Neural progenitor cell (in vitro differentiated cells): ENCODE data around the gene CNN3. TPM values are rescaled to one million over a fixed set of nuclear protein-coding genes. Genes with fewer than 3 reads are reported as not detected.

Experiments
- DNase-seq: peaks from one replicate; pipeline ENCODE4 v3.0.0-alpha.2; 2016; ENCODE audit warnings: low spot score
- H2AFZ ChIP-seq: fragments of 200-600 bp; sonication (generic); replicated peaks from 2 replicates; pipeline ENCODE4 v1.6.1; 2016; ENCODE audit warnings: antibody characterized with exemption
- H3F3A ChIP-seq: fragments of 200-600 bp; sonication (generic); 2 replicates; pipeline ENCODE4 v1.6.1; 2016; ENCODE audit warnings: antibody characterized with exemption, low read depth
- H3K27ac ChIP-seq: fragments of 200-600 bp; sonication (generic); 2 replicates; pipeline ENCODE4 v1.5.1; 2016; ENCODE audit warnings: mild to moderate bottlenecking
- H3K27me3 ChIP-seq: fragments of 200-600 bp; sonication (generic); 2 replicates; pipeline ENCODE4 v1.6.1; 2016; ENCODE audit warnings: mild to moderate bottlenecking, moderate library complexity
- H3K36me3 ChIP-seq: fragments of 200-600 bp; sonication (generic); 2 replicates; pipeline ENCODE4 v1.5.1; 2016
- H3K4me1 ChIP-seq: fragments of 200-600 bp; sonication (generic); 2 replicates; pipeline ENCODE4 v1.6.1; 2016; ENCODE audit warnings: mixed run types
- H3K4me2 ChIP-seq: fragments of 200-600 bp; sonication (generic); 2 replicates; pipeline ENCODE4 v1.6.1; 2016
- H3K4me3 ChIP-seq: fragments of 200-600 bp; sonication (generic); 2 replicates; pipeline ENCODE4 v1.5.1; 2016
- H3K79me2 ChIP-seq: fragments of 200-600 bp; sonication (generic); 2 replicates; pipeline ENCODE4 v1.6.1; 2016; ENCODE audit warnings: low read depth
- H3K9ac ChIP-seq: fragments of 200-600 bp; sonication (generic); 2 replicates; pipeline ENCODE4 v1.6.1; 2016
- H3K9me3 ChIP-seq: fragments of 200-600 bp; sonication (generic); 2 replicates; pipeline ENCODE4 v1.5.1; 2016; ENCODE audit warnings: low read depth
- H4K20me1 ChIP-seq: fragments of 200-600 bp; sonication (generic); 2 replicates; pipeline ENCODE4 v1.6.1; 2016; ENCODE audit warnings: low read depth
- H3K27ac Mint-ChIP-seq: 3 replicates; pipeline ENCODE4 v1.8.0; 2021; ENCODE audit warnings: mixed read lengths
- H3K27me3 Mint-ChIP-seq: 2 replicates; pipeline ENCODE4 v1.8.0; 2022; ENCODE audit warnings: low read depth, mild to moderate bottlenecking, inconsistent platforms, moderate library complexity, mixed read lengths; ENCODE audit not compliant: insufficient read depth
- H3K36me3 Mint-ChIP-seq: 3 replicates; pipeline ENCODE4 v1.8.0; 2021; ENCODE audit warnings: mixed read lengths
- H3K4me1 Mint-ChIP-seq: 3 replicates; pipeline ENCODE4 v1.8.0; 2021; ENCODE audit warnings: mixed read lengths
- H3K4me3 Mint-ChIP-seq: 3 replicates; pipeline ENCODE4 v1.8.0; 2021; ENCODE audit warnings: mild to moderate bottlenecking, moderate library complexity, mixed read lengths
- H3K9me3 Mint-ChIP-seq: 3 replicates; pipeline ENCODE4 v1.8.0; 2020; ENCODE audit warnings: mixed read lengths
- EZH2 ChIP-seq: fragments of 200-600 bp; sonication (generic); IDR thresholded peaks from 2 replicates; pipeline ENCODE4 v1.6.1; 2017; ENCODE audit warnings: antibody characterized with exemption, mild to moderate bottlenecking, moderate library complexity
- EZH2phosphoT487 ChIP-seq: fragments of 200-600 bp; sonication (generic); IDR thresholded peaks from 2 replicates; pipeline ENCODE4 v1.6.1; 2017; ENCODE audit warnings: antibody characterized with exemption
- total RNA-seq: library from RNA; depleted of rRNA; stranded (reverse); fragments of >200 nt; gene quantifications from 2 replicates; pipeline ENCODE4 v1.2.3, GENCODE V29; 2015; ENCODE audit warnings: low replicate concordance
- TF ChIP-seq, protein P1 (sequence below): fragments of 200-600 bp; sonication (generic); IDR thresholded peaks from 2 replicates; pipeline ENCODE4 v1.5.1; 2017; ENCODE audit warnings: antibody characterized with exemption, mild to moderate bottlenecking

Gene CNN3
- total RNA-seq, 1 donor from 2014 or later: 644 TPM

DNA sequence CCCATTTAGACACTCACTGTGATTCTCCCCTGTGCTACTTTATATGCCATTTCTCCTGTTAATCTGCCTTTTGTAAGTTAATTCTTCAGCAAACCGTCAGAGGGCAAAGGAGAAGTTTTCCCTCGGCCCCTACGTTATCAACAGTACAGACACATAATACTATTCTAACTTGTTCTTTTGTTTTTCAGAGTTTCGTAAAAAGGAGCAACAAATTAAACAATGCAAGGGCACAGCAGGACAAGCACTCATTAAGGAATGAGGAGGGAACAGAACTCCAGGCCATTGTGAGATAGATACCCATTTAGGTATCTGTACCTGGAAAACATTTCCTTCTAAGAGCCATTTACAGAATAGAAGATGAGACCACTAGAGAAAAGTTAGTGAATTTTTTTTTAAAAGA is 32.3 kb downstream of the CNN3 start:
- DNase-seq: peak; percentile 14
- Histone ChIP-seq H3K9ac (no peak overlapping the region), H3K79me2 (peaks cover 10% of the 10 kb centered on the region), H4K20me1 (peaks cover 60% of the 10 kb centered on the region), H3F3A (peaks cover 84% of the 10 kb centered on the region), H3K4me3 (no peak overlapping the region), H3K9me3 (no peaks in the 10 kb centered on the region), H3K27me3 (no peaks in the 10 kb centered on the region), H3K36me3 (peaks cover 28% of the 10 kb centered on the region), H2AFZ (no peak overlapping the region), H3K4me1 (peaks cover 6% of the 10 kb centered on the region), H3K4me2 (no peak overlapping the region), H3K27ac (peak overlapping the region; percentile 30)
- H3K27ac Mint-ChIP-seq: no peak overlapping the region
- no peaks in the 10 kb centered on the region for H3K27me3 Mint-ChIP-seq
- TF ChIP-seq EZH2phosphoT487: peak; percentile 42
- TF ChIP-seq, protein P1, sequence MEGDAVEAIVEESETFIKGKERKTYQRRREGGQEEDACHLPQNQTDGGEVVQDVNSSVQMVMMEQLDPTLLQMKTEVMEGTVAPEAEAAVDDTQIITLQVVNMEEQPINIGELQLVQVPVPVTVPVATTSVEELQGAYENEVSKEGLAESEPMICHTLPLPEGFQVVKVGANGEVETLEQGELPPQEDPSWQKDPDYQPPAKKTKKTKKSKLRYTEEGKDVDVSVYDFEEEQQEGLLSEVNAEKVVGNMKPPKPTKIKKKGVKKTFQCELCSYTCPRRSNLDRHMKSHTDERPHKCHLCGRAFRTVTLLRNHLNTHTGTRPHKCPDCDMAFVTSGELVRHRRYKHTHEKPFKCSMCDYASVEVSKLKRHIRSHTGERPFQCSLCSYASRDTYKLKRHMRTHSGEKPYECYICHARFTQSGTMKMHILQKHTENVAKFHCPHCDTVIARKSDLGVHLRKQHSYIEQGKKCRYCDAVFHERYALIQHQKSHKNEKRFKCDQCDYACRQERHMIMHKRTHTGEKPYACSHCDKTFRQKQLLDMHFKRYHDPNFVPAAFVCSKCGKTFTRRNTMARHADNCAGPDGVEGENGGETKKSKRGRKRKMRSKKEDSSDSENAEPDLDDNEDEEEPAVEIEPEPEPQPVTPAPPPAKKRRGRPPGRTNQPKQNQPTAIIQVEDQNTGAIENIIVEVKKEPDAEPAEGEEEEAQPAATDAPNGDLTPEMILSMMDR: no peak
- no peak for TF ChIP-seq EZH2
- H3K4me3 Mint-ChIP-seq: no peak overlapping the region
- H3K4me1 Mint-ChIP-seq: no peaks in the 10 kb centered on the region
- H3K36me3 Mint-ChIP-seq: peaks cover 53% of the 10 kb centered on the region
- H3K9me3 Mint-ChIP-seq: no peaks in the 10 kb centered on the region

DNA sequence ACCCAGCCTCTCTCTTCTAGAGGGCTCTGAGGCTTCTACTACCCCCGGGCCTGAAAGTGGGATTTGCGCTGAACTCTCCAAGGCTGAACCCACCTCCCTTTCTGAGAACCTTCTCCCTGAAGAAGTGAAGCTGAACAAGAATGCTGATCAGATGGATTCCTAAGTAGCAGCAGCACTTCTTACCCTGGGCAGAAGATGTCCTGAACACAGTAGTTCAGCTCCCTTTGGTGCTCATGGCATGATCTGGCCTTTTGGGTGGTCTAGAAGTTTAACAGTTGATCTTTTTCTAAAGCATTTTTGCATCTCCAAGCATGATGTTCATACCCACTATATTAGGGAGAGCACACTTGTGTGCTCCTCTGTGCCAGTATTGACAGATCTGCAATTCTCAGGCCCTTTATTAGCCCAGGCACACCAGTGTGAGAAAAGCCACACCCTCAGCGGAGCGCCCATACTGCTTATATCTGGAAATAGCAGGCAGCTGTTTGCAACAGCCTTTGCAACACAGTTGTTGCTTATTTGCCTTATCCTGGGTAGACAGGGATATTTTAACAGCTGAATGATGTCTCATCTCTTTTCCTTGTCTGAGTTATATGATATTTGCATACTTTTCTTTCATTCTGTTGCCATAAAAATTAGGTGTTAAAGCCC is 34.2 kb downstream of the CNN3 start:
- peaks cover 46% of the 10 kb centered on the region for H4K20me1 ChIP-seq
- H3K79me2 ChIP-seq: no peaks in the 10 kb centered on the region
- H3K27me3 ChIP-seq: no peaks in the 10 kb centered on the region
- Mint-ChIP-seq H3K36me3 (peaks cover 42% of the 10 kb centered on the region), H3K4me1 (peaks cover 12% of the 10 kb centered on the region), H3K27me3 (no peaks in the 10 kb centered on the region), H3K9me3 (no peaks in the 10 kb centered on the region), H3K4me3 (no peak overlapping the region), H3K27ac (no peak overlapping the region)
- H3K4me2 ChIP-seq: no peak overlapping the region
- H3F3A ChIP-seq: peaks cover 87% of the 10 kb centered on the region
- H3K9me3 ChIP-seq: no peaks in the 10 kb centered on the region
- peaks cover 25% of the 10 kb centered on the region for H3K4me1 ChIP-seq
- no peak for DNase-seq
- H3K4me3 ChIP-seq: no peak overlapping the region
- H3K36me3 ChIP-seq: peaks cover 14% of the 10 kb centered on the region
- TF ChIP-seq, protein P1: no peak
- TF ChIP-seq EZH2 (no peak), EZH2phosphoT487 (no peak)
- no peak overlapping the region for H3K9ac ChIP-seq
- H3K27ac ChIP-seq: peak overlapping the region; percentile 36
- H2AFZ ChIP-seq: no peak overlapping the region

DNA sequence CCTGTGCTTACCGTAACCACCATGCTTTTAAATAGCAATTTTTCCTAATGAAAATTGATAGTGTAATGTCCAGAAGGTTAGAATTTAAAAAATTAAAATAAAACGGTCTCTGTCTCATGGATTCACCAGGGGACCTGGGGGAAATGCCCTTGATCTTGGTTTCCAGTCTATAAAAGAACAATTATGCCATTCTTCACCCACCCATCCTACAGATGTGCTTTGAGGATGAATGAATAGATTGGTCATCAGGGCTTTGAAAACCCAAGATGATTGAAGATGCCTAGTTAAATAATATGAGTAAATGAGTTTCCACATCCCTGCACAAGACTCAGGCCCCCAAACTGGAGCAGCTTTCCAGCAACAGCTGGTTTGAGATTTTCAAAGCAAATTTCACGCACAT is 38.7 kb downstream of the CNN3 start:
- Mint-ChIP-seq H3K4me3 (no peak overlapping the region), H3K27me3 (no peaks in the 10 kb centered on the region), H3K36me3 (peaks cover 15% of the 10 kb centered on the region), H3K4me1 (peaks cover 53% of the 10 kb centered on the region), H3K27ac (no peak overlapping the region), H3K9me3 (no peaks in the 10 kb centered on the region)
- Histone ChIP-seq H3F3A (peaks cover 60% of the 10 kb centered on the region), H2AFZ (no peak overlapping the region), H3K27ac (no peak overlapping the region), H3K4me3 (no peak overlapping the region), H3K36me3 (no peaks in the 10 kb centered on the region), H4K20me1 (peaks cover 11% of the 10 kb centered on the region), H3K27me3 (no peaks in the 10 kb centered on the region), H3K9ac (no peak overlapping the region), H3K9me3 (no peaks in the 10 kb centered on the region), H3K79me2 (no peaks in the 10 kb centered on the region), H3K4me2 (no peak overlapping the region), H3K4me1 (peaks cover 43% of the 10 kb centered on the region)
- TF ChIP-seq EZH2phosphoT487: no peak
- TF ChIP-seq, protein P1: no peak
- no peak for TF ChIP-seq EZH2
- DNase-seq: no peak
